HTERT RPE-1 (cell line): ENCODE measurements around the gene UCHL5.

Source experiments
- in situ Hi-C: fragments of 300-500 bp; cut with MboI; formaldehyde crosslinking; loops from 4 replicates; pipeline ENCODE4 v1.14.3; 2020; ENCODE audit warnings: low sequenced_read_pairs

The UCHL5 gene, protein sequence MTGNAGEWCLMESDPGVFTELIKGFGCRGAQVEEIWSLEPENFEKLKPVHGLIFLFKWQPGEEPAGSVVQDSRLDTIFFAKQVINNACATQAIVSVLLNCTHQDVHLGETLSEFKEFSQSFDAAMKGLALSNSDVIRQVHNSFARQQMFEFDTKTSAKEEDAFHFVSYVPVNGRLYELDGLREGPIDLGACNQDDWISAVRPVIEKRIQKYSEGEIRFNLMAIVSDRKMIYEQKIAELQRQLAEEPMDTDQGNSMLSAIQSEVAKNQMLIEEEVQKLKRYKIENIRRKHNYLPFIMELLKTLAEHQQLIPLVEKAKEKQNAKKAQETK

DNA sequence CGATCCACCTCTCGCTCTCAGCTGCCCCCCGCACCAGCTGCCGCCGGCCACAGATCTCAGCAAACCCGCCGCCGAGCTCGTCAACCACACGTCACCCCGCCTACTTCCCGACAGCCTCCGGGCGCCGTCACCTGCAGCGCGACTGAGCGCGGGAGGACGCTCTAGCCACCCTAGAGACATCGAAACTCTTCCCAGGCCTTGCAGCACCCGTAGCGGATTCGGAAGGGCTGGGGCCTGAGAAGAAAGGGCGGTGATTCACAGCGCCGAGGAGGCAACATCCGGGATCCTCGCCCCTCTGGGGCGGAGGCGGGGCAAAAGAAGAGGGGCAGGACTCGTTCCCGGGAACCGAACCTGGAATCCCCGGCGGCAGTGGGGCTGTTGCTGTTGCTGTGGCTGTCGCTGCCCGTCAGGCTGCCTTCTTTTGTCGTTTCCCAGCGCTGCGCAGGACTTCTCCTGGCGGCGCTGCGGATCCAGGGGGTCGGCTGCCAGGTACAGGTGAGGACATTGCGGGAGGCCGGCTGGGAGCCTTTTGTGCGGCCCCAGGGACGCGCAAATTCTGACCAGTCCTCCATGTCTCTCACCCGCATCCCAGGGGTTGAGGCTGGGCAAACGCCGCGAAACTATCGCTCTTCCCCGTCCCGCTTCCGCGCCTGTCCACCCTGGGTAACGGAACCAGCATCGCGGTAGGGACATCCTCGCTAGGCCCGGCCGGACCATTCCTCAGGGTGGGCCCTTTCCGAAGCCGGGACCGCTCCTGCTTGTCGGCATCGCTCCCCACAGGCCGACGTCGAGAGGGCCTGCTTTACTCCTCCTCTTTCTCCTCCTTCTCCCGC is at the start of gene UCHL5, which contains the start of gene RO60:
Gene UCHL5 (minus strand): TSS at position 79 of the 833 bp plus-strand sequence. CDS start 100 bp downstream, outside the sequence.
Gene RO60 (plus strand): TSS at position 331 of the 833 bp plus-strand sequence. CDS start 9,443 bp downstream, outside the sequence.
- in situ Hi-C loops, result no loop called here

DNA sequence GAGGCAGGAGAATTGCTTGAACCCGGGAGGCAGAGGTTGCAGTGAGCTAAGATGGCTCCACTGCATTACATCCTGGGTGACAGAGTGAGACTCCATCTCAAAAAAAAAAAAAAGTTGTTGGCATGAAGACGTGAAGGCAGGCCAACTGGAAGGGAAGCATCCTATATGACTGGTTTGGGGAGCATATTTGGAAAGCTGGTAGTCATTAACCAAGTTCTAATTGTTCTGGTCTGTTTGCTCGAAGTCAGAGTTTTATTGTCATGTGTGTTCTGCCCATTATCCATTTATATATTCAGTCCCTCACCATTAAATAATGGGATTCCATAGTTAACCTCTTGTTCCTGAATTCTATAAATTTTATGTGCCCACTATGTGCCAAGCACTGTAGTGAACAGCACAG is 49.3 kb upstream of the UCHL5 start:
- in situ Hi-C loops, result no loop called here

DNA sequence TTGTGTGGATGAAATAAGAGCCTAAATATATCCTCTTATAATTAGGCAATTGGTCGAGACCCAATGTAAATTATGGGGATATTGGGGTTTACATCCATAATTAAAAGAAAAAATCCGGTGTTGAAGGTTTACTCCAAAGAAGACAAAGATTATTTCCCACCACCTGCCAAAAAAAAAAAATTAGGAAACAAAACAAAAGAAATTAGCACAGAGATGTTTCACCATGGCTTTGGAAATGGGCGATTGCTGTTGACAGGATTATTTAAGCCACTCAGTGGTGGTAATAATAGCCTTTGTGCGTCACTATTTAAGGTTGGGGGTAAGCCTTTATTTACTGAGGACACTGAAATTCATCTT is 46.6 kb upstream of the UCHL5 start:
- in situ Hi-C loops, result no loop called here

DNA sequence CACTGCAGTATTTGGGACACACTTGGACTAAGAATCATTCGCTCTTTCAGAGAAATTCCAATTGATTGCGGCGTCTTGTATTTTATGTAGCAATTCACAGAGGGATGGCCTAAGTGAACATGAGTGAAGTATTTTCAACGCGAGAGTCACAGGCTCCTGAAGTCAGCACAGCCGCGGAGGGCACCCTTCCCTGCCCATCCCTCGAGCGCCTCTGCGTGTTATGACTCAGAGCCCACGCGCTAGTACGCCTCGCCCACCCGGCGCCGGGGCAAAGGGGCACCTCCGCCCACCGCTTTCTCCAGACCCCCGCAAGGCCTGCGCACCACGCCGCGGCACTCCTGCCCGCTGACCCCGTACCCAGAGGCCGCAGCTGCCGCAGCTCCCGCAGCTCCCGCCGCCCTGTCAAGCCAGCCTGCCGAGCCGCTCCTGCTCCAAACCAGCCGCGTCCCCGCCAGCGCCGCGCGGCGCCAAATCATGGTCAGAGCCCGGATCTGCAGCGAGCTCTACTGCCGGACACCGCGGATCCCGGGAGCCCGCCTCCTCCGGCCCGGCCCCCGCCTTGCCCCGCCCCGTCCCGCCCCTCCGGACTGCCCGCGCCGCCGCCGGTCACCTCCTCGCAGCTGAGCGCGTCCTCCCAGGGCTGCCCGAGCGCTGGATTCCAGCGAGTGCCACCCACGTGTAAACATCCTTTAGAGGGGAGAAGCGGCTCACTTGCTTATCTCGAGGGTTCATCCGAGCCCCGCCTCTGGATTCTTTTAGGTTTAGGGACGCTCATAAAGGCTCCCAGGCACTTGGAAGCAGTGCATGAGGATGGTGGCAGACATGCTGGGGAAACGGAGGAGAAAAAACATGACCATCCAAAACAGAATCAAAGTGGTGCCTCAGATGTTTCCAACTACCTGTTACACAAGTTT is 46.0 kb upstream of the UCHL5 start, which contains the start of gene GLRX2:
Gene GLRX2 (minus strand): TSS at position 508 of the 914 bp plus-strand sequence. CDS start 32 bp downstream, at position 476.
- in situ Hi-C loops, result no loop called here

DNA sequence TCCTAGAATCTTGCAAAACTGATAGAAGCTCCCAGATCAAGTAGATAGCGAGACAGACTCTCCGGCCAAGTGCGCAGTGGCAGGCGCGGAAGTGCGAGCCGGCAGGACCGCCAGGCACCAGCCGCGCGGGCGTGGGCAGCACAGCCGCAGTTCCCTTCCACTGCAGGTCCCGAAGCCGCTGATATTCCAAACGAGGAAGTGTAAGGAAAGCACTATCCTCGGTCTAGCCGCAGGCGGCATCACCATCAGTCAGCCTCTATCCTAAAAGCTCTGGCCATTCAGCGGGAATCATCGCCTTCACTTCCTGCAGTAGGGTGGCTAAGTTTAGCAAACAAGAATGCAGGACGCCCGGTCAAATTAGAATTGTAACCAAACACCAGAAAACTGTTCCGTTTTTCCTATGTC is 45.3 kb upstream of the UCHL5 start:
- in situ Hi-C loops, result no loop called here

DNA sequence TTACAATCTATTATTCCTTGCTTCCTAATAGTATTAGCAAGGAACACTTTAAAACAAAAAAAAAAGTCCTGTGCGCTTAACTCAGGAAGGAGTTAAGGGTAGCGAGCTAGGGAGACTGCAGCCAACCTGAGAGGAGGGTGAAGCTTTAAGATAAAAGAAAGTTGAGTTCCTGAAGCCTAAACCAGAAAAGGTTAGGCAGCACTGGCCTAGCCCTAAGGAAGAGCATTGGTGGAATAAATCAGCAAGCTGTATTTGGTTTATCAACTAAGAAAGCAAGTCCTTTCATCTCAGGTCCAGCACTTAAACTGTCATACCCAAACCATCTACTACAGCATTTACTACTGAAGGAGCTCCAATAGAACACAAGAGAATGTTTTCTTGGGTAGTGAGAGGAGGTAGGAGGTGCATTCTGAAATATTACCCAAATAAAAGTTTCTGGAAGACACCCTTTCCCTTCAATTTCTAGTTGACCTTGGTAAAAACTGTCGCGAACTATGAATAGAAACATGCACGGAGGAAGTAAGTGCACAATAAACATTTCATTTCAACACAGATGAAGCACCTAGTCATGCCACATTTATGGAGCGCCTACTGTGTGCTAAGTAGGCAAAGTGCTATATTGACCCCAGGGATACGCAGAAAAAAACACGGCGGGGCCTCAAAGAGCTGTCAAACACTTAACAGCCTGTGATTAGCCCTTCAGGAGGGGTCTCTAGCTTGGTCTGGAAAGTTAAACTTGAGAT is 44.8 kb upstream of the UCHL5 start:
- in situ Hi-C loops, result no loop called here

DNA sequence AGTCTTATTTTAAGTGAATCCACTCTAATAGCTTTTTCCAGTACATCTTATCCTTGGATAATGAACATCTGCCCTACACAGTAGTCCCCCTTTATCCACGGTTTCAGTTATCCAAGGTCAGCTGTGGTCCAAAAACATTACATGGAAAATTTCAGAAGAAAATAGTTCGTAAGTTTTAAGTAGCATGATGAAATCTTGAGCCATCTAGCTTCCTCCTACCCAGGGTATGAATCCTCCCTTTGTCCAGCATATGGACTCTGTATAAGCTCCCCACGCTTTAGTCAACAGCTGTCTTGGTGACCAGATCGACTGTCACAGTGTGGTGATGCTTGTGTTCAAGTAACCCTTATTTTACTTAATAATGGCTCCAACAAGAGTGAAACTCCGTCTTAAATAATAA is 43.5 kb upstream of the UCHL5 start:
- in situ Hi-C loops, result no loop called here

DNA sequence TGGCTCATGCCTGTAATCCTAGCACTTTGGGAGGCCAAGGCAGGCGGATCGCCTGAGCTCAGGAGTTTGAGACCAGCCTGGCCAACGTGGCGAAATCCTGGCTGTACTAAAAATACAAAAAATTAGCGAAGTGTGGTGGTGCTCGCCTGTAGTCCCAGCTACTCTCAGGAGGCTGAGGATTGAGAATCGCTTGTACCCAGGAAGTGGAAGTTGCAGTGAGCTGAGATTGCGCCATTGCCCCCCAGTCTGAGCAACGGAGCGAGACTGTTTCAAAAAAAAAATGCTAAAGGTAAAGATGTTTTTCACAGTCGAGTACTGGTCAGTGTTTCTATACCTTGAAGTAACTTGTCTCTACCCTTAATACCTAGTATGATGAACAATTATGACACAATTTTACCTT is 35.0 kb upstream of the UCHL5 start:
- in situ Hi-C loops, result no loop called here

DNA sequence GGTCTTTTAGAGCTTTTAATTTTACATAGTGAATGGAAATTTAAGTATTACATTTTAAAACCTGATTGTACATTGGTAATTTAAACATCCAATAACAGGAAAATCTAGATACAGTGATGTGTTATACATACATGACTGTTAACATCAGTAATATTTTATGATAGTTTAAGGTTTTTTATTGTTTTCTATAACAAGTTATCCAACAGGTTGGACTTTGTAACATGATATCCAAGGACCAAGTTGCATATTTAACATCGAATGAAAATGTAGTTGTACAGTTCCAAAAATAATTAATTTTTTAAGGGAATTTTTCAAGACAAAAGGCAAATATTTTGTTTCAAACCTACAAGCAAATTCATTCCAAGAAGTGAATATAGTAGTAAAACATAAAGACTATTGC is 31.7 kb upstream of the UCHL5 start:
- in situ Hi-C loops, result no loop called here

DNA sequence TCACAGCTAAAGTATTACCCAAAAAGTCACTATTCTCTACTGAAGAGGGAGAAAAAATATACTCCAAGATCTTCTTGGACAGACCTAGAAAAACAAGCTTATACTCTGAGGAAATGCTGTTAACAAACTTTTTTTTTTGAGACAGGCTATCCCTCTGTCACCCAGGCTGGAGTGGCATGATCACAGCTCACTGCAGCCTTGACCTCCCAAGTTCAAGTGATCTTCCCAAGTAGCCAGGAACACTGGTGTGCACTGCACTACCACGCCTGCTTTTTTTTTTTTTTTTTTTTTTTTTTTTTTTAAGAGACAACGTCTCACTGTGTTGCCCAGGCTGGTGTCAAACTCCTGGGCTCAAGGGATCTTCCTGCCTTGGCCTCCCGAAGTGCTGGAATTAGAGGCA is 28.7 kb upstream of the UCHL5 start:
- in situ Hi-C loops, result no loop called here

DNA sequence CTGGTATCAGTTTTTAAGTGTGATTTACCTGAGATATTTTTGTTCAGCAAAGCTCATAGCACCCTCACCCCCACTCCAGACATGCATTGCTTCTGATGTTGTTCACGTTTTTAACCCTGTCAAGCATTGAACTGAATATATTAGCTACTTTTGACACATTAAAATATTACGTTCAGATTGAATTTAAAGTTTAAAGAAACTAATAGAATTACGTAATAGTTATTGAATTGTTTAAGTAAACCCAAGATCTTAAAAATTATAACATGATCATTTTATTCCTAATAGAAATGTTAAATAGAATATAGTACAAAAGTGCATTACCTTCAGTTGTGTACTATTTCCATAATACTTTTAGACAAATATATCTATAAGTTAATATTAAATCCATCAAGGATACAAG is 27.2 kb upstream of the UCHL5 start:
- in situ Hi-C loops, result no loop called here

DNA sequence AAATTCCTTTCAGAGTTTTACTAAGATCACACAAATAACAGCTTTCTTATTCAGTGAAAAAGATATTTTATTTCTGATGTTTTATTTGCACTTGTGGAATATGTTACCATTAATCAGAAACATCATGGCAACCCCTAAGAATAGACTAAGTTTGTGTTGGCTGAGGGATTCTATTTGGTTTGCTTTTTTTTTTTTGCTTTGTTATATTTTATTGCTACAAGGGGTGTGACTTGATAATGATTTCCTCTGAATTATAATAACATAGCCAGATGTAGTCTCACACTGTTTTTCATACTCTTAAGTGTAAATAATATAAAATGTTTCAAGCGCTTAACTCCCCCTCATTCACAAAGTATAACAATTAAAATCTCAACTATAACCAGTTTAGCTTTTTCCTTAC is 26.1 kb upstream of the UCHL5 start:
- in situ Hi-C loops, result no loop called here

DNA sequence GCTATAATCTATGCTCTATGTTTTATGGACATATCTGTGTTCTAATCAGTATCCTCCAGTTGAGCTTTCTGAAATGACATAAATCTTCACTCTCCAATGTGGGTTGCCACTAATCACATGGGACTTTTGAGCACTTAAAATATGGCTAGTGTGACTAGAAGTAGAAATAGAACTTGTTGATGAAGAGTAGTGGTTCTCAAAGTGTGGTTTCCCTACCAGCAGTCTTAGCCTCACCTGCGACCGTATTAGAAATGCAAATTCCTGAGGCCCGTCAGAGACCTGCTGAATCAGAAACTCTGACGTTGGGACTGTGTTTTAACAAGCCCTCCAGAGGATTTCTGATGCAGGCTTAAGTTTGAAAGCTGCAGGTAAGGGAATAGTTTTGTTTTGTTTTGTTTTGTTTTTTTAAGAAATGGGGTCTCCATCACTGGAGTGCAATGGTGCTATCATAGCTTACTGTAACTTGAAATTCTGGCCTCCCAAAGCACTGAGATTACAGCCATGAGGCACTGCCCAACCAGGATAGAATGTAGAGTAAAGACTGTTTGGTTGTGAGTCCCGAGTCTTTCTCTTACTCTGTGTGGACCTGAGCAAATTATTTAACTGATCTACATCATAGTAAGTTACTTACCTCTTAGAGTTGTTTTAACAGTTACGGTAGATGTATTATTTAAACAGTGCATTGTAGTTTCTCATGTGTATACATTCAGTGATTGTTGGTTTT is 24.4 kb upstream of the UCHL5 start:
- in situ Hi-C loops, result no loop called here

DNA sequence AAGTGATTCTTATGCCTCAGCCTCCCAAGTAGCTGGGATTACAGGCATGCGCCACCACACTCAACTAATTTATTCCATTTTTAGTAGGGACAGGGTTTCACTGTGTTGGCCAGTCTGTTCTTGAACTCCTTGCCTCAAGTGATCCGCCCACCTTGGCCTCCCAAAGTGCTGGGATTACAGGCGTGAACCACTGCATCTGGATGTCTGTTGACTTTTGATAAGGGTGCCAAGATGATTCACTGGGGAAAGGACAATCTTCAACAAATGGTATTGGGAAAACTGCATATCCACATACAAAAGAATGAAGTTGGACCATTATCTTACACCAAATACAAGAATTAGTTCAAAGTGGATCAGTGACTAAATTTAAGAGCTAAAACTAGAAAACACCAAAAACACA is 20.0 kb upstream of the UCHL5 start:
- in situ Hi-C loops, result no loop called here

DNA sequence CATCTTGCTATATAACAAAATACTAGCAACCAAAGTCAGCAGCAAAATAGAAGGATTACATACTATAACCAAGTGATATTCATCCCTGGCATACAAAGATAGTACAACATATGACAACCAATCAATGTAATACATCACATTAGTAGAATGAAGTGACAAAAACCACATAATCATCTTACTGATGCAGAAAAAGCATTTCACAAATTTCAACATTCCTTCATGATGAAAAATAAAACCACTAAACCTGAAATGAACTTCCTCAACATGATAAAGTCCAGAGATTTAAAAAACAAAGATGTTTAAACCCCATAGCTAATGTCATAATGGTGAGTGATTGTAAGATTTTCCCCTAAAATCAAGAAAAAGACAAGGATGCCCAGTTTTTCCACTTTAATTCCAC is 18.8 kb upstream of the UCHL5 start:
- in situ Hi-C loops, result no loop called here

DNA sequence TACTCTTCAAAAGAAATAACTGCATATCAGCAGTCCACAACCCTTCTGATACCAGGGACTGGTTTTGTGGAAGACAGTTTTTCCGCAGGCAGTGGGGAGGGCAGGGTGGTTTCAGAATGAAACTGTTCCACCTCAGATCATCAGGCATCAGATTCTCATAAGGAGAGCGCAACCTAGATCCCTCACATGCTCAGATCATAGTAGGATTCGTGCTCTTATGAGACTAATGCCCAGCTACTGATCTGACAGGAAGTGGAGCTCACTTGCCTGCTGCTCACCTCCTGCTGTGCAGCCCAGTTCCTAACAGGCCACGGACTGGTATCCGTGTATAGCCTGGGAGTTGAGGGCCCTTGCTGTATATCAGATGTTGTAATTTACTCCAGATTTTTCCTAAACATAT is 11.8 kb upstream of the UCHL5 start:
- in situ Hi-C loops, result no loop called here

DNA sequence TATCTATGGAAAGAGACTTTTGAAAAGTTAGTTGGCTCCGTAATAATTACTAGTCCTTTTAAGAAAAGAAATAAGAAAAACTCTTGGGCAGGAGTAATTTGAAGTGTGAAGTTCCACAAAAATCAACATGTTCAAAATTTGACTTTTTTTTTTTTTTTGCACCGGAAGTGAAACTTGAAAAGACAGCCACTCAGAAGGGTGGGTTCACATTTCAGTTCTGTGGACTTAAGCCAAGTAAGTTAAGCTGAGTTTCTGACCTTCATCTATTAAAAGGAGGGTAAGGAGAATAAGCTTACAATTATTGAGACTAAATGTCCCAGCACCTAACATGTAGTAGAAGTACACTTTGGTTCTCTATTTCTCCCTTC is 11.2 kb upstream of the UCHL5 start:
- in situ Hi-C loops, result no loop called here

DNA sequence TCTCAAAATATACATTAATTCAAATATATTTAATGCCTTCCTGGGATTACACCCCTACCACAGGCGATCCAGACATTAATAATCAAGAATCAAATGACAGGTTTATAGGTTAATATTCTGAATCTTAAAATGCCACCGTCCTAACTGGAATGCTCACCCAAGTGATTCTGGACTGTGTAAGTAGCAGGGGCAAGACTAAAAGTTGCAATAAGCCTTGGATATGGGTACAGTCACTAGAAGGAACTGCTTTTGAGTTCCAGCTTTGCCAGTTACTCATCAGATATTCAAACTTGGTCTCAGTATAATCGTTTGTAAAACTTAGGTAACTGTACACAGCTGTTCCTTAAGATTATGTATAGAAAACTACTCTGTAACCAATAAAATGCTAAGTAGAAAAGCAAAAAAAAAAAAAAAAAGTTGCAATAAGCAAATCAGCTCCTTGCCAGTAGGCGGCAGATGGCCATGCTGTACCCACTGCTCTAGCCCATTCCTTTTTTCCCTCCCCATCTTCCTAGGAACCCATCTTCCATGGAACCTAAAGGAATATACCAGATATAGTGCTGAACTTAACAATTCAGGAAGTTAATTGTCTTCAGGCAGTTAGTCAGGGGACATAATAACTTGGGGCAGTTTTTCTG is 10.7 kb upstream of the UCHL5 start:
- in situ Hi-C loops, result no loop called here

DNA sequence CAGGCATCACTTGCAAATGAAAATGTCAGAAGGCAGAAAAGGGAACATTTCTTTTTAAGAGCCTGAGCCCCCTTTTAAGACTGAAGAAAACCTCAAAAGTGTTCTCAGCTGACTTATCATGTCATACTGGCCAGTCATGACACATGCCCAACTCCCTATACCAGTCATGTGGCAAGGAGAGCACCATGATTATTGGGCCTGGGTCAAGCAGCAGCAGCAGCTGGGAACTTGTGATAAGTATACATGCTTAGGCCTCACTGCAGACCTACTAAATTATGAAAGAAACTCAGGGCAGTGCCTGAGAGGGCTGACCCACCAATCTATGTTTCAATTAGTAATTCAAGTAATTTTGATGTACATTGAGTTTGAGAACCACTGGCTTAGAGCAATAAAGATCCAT is 8.9 kb upstream of the UCHL5 start:
- in situ Hi-C loops, result no loop called here
